ENCODE results near the gene GIMAP1.

DNA sequence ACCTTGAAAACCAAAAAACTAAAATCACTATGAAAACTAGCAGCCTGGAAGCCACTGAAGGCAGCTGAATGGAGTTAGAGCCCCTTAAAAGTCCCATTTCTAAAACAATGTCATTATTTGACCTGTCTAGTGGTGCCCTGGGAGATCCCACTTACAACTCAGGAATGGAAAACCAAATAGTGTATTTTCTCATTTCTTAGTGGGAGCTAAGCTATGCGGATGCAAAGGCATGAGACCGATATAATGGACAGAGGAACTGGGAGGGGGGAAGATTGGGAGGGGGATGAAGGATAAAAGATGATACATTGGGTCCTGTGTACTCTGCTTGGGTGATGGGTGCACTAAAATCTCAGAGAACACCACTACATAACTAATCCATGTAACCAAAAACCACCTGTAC, 40.7 kb upstream of the GIMAP1 start:
- no peak for TF ChIP-seq POLR2A (IDR thresholded peaks at IDR 0.05)
- no peak for TF ChIP-seq POLR2AphosphoS5 (IDR thresholded peaks at IDR 0.05)
- TF ChIP-seq, protein P1, sequence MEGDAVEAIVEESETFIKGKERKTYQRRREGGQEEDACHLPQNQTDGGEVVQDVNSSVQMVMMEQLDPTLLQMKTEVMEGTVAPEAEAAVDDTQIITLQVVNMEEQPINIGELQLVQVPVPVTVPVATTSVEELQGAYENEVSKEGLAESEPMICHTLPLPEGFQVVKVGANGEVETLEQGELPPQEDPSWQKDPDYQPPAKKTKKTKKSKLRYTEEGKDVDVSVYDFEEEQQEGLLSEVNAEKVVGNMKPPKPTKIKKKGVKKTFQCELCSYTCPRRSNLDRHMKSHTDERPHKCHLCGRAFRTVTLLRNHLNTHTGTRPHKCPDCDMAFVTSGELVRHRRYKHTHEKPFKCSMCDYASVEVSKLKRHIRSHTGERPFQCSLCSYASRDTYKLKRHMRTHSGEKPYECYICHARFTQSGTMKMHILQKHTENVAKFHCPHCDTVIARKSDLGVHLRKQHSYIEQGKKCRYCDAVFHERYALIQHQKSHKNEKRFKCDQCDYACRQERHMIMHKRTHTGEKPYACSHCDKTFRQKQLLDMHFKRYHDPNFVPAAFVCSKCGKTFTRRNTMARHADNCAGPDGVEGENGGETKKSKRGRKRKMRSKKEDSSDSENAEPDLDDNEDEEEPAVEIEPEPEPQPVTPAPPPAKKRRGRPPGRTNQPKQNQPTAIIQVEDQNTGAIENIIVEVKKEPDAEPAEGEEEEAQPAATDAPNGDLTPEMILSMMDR (IDR thresholded peaks at IDR 0.05) = no peak

Data from sigmoid colon (tissue), 4 donors.